Right atrium auricular region (tissue), 2 donors: ENCODE measurements around the gene CDT1. TPM values are rescaled to one million over a fixed set of nuclear protein-coding genes. Genes with fewer than 3 reads are reported as not detected.

Experiments
- DNase-seq: peaks from one replicate; pipeline ENCODE4 v3.0.0-alpha.2; 2019; ENCODE audit warnings: low spot score
- H3K27ac ChIP-seq, 2 donors: fragments of 200-600 bp; sonication (generic); 1 replicate in 1 of 2; 2 replicates in 1 of 2; pipeline ENCODE4 v1.5.1; 2016 to 2019
- H3K27me3 ChIP-seq, 2 donors: fragments of 200-600 bp; sonication (generic); one replicate each; pipeline versions ENCODE4 v1.5.1 to v1.6.0; 2017 to 2019
- H3K36me3 ChIP-seq: fragments of 200-600 bp; sonication (generic); one replicate; pipeline ENCODE4 v1.5.1; 2016
- H3K4me1 ChIP-seq, 2 donors: fragments of 200-600 bp; sonication (generic); one replicate each; pipeline versions ENCODE4 v1.5.1 to v1.6.0; 2017 to 2019
- H3K4me3 ChIP-seq, 2 donors: fragments of 200-600 bp; sonication (generic); 1 replicate in 1 of 2; 2 replicates in 1 of 2; pipeline ENCODE4 v1.5.1; 2017 to 2019; ENCODE audit warnings: mild to moderate bottlenecking in 1 of 2, moderate library complexity in 1 of 2
- H3K9me3 ChIP-seq, 2 donors: fragments of 200-600 bp; sonication (generic); one replicate each; pipeline ENCODE4 v1.5.1; 2019
- total RNA-seq, 2 donors: library from RNA; depleted of rRNA; stranded (reverse); fragments of >200 nt; gene quantifications; one replicate each; pipeline ENCODE4 v1.1.0, GENCODE V29; 2016
- TF ChIP-seq, protein P1 (sequence below), 2 donors: fragments of 200-600 bp; sonication (generic); IDR thresholded peaks; one replicate each; pipeline ENCODE4 v1.5.1; 2019; ENCODE audit warnings: antibody characterized with exemption in 2 of 2

The CDT1 gene
- total RNA-seq, 2 donors from 2014 or later = 0.39 to 1.3 TPM

DNA sequence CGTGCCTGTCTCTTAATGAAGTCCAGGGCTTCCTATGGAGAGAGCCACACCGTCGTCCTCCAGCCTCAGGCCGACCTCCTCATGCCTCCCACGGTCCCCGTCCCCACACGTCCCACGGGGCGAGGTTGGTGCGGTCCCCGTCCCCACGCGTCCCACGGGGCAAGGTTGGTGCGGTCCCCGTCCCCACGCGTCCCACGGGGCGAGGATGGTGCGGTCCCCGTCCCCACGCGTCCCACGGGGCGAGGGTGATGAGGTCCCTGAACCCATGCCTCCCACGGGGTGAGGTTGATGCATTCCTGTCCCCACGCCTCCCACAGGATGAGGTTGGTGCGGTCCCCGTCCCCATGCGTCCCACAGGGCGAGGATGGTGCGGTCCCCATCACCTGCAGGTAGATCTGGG, 32.2 kb downstream of the CDT1 start:
- TF ChIP-seq, protein P1, sequence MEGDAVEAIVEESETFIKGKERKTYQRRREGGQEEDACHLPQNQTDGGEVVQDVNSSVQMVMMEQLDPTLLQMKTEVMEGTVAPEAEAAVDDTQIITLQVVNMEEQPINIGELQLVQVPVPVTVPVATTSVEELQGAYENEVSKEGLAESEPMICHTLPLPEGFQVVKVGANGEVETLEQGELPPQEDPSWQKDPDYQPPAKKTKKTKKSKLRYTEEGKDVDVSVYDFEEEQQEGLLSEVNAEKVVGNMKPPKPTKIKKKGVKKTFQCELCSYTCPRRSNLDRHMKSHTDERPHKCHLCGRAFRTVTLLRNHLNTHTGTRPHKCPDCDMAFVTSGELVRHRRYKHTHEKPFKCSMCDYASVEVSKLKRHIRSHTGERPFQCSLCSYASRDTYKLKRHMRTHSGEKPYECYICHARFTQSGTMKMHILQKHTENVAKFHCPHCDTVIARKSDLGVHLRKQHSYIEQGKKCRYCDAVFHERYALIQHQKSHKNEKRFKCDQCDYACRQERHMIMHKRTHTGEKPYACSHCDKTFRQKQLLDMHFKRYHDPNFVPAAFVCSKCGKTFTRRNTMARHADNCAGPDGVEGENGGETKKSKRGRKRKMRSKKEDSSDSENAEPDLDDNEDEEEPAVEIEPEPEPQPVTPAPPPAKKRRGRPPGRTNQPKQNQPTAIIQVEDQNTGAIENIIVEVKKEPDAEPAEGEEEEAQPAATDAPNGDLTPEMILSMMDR (IDR thresholded peaks at IDR 0.05) = no peak

GRCh38 chr16:88836791-88837190, 33.2 kb downstream of the CDT1 start:
- Histone ChIP-seq H3K27me3 (no peaks in the 10 kb centered on the region), H3K36me3 (peaks cover 25% of the 10 kb centered on the region)
- TF ChIP-seq, protein P1 (IDR thresholded peaks at IDR 0.05) = no peak

More for the DNA sequence above, 32.2 kb downstream of the CDT1 start:
- Histone ChIP-seq H3K27me3 (no peaks in the 10 kb centered on the region), H3K4me1 (no peaks in the 10 kb centered on the region), H3K4me3 (no peak overlapping the region), H3K36me3 (peaks cover 21% of the 10 kb centered on the region), H3K27ac (no peak overlapping the region), H3K9me3 (no peaks in the 10 kb centered on the region)
- no peak for DNase-seq

GRCh38 chr16:88837806-88838205, 34.2 kb downstream of the CDT1 start:
- Histone ChIP-seq H3K4me3 (no peak overlapping the region), H3K36me3 (peaks cover 34% of the 10 kb centered on the region)
- DNase-seq = no peak

More at GRCh38 chr16:88836791-88837190, 33.2 kb downstream of the CDT1 start:
- Histone ChIP-seq H3K4me1 (no peaks in the 10 kb centered on the region), H3K9me3 (no peaks in the 10 kb centered on the region), H3K27ac (no peak overlapping the region), H3K4me3 (no peak overlapping the region)
- no peak for DNase-seq

GRCh38 chr16:88838566-88838965, 35.0 kb downstream of the CDT1 start:
- Histone ChIP-seq H3K36me3 (peaks cover 34% of the 10 kb centered on the region), H3K9me3 (no peaks in the 10 kb centered on the region), H3K27ac (no peak overlapping the region), H3K4me3 (no peak overlapping the region), H3K27me3 (no peaks in the 10 kb centered on the region), H3K4me1 (no peaks in the 10 kb centered on the region)
- no peak for DNase-seq
- TF ChIP-seq, protein P1 (IDR thresholded peaks at IDR 0.05) = no peak

More at GRCh38 chr16:88837806-88838205, 34.2 kb downstream of the CDT1 start:
- H3K27ac ChIP-seq = no peak overlapping the region
- TF ChIP-seq, protein P1 (IDR thresholded peaks at IDR 0.05) = no peak
- no peaks in the 10 kb centered on the region for H3K4me1 ChIP-seq
- H3K9me3 ChIP-seq = no peaks in the 10 kb centered on the region
- H3K27me3 ChIP-seq = no peaks in the 10 kb centered on the region

DNA sequence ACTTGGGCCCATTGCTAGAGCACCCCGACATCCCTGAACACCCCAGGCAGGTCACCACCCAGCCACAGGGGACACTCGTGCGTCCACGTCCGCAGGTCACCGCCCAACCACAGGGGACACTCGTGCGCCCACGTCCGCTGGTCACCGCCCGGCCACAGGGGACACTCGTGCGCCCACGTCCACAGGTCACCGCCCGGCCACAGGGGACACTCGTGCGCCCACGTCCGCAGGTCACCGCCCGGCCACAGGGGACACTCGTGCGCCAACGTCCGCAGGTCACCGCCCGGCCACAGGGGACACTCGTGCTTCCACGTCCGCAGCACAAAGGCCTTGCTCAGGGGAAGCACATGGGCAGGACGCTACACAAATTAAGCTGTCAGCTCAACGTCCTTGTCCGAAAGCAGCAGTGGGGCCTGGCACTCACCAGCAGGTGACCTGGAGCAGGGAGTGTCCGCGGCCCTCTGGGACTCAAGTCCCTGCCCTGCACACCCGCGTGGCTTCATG, 35.5 kb downstream of the CDT1 start:
- H3K9me3 ChIP-seq = no peaks in the 10 kb centered on the region
- no peak overlapping the region for H3K4me3 ChIP-seq
- DNase-seq = no peak
- H3K27me3 ChIP-seq = no peaks in the 10 kb centered on the region
- no peak overlapping the region for H3K27ac ChIP-seq
- TF ChIP-seq, protein P1 (IDR thresholded peaks at IDR 0.05) = no peak
- H3K4me1 ChIP-seq = no peaks in the 10 kb centered on the region
- peaks cover 34% of the 10 kb centered on the region for H3K36me3 ChIP-seq
